ENCODE results near the gene CNOT11. TPM values are rescaled to one million over a fixed set of nuclear protein-coding genes. Genes with fewer than 3 reads are reported as not detected.

CNOT11 gene
- total and polyA plus RNA-seq, 2 of the 13 experiments (the other 11 are each of a cell fraction or from before 2014, with no cell fraction given), result 114 to 209 TPM

DNA sequence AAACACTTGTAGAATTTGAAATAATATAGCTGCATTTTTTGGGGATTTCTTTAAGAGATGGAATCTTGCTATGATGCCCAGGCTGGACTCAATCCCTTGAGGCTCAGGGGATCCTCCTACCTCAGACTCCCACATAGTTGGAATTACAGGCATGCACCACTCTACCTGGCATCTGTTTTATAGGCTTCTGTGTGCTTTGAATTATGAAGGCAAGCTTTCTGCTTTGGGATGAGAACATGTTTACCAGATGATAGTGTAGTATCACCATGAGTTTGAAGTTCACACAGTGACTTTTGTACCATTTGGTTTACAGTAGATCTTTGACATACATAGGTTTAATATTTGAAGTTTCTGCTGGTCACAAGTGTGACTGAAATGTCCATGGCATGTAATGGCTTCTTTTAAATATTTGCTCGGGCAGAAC lies 10.7 kb downstream of the CNOT11 start (continued):
- TF ChIP-seq, protein P1, sequence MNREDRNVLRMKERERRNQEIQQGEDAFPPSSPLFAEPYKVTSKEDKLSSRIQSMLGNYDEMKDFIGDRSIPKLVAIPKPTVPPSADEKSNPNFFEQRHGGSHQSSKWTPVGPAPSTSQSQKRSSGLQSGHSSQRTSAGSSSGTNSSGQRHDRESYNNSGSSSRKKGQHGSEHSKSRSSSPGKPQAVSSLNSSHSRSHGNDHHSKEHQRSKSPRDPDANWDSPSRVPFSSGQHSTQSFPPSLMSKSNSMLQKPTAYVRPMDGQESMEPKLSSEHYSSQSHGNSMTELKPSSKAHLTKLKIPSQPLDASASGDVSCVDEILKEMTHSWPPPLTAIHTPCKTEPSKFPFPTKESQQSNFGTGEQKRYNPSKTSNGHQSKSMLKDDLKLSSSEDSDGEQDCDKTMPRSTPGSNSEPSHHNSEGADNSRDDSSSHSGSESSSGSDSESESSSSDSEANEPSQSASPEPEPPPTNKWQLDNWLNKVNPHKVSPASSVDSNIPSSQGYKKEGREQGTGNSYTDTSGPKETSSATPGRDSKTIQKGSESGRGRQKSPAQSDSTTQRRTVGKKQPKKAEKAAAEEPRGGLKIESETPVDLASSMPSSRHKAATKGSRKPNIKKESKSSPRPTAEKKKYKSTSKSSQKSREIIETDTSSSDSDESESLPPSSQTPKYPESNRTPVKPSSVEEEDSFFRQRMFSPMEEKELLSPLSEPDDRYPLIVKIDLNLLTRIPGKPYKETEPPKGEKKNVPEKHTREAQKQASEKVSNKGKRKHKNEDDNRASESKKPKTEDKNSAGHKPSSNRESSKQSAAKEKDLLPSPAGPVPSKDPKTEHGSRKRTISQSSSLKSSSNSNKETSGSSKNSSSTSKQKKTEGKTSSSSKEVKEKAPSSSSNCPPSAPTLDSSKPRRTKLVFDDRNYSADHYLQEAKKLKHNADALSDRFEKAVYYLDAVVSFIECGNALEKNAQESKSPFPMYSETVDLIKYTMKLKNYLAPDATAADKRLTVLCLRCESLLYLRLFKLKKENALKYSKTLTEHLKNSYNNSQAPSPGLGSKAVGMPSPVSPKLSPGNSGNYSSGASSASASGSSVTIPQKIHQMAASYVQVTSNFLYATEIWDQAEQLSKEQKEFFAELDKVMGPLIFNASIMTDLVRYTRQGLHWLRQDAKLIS (CRISPR knock-in tag; IDR thresholded peaks at IDR 0.05), result no peak
- no peak for TF ChIP-seq EHMT2 (IDR thresholded peaks at IDR 0.05; ENCODE audit: borderline replicate concordance, low read depth, low read length)
- TF ChIP-seq, protein P2, sequence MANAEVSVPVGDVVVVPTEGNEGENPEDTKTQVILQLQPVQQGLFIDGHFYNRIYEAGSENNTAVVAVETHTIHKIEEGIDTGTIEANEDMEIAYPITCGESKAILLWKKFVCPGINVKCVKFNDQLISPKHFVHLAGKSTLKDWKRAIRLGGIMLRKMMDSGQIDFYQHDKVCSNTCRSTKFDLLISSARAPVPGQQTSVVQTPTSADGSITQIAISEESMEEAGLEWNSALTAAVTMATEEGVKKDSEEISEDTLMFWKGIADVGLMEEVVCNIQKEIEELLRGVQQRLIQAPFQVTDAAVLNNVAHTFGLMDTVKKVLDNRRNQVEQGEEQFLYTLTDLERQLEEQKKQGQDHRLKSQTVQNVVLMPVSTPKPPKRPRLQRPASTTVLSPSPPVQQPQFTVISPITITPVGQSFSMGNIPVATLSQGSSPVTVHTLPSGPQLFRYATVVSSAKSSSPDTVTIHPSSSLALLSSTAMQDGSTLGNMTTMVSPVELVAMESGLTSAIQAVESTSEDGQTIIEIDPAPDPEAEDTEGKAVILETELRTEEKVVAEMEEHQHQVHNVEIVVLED (CRISPR knock-in tag; IDR thresholded peaks at IDR 0.05; ENCODE audit: borderline replicate concordance), result no peak
- no peak for TF ChIP-seq HOXA9 (CRISPR knock-in tag; IDR thresholded peaks at IDR 0.05; ENCODE audit: borderline replicate concordance)
- peak; percentile 24; the same call in 1 of the 2 replicates for TF ChIP-seq NR2C2 (CRISPR knock-in tag; IDR thresholded peaks at IDR 0.05; ENCODE audit: borderline replicate concordance)
- TF ChIP-seq, protein P3, sequence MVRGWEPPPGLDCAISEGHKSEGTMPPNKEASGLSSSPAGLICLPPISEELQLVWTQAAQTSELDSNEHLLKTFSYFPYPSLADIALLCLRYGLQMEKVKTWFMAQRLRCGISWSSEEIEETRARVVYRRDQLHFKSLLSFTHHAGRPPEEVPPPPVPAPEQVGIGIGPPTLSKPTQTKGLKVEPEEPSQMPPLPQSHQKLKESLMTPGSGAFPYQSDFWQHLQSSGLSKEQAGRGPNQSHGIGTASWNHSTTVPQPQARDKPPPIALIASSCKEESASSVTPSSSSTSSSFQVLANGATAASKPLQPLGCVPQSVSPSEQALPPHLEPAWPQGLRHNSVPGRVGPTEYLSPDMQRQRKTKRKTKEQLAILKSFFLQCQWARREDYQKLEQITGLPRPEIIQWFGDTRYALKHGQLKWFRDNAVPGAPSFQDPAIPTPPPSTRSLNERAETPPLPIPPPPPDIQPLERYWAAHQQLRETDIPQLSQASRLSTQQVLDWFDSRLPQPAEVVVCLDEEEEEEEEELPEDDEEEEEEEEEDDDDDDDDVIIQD (CRISPR knock-in tag; IDR thresholded peaks at IDR 0.05; ENCODE audit: low read depth), result no peak; the same call in 1 of the 2 replicates
- TF ChIP-seq ZNF660 (CRISPR knock-in tag; IDR thresholded peaks at IDR 0.05; ENCODE audit: borderline replicate concordance, low read depth), result no peak
- TF ChIP-seq AHR (CRISPR knock-in tag; IDR thresholded peaks at IDR 0.05), result no peak
- TF ChIP-seq, protein P4, sequence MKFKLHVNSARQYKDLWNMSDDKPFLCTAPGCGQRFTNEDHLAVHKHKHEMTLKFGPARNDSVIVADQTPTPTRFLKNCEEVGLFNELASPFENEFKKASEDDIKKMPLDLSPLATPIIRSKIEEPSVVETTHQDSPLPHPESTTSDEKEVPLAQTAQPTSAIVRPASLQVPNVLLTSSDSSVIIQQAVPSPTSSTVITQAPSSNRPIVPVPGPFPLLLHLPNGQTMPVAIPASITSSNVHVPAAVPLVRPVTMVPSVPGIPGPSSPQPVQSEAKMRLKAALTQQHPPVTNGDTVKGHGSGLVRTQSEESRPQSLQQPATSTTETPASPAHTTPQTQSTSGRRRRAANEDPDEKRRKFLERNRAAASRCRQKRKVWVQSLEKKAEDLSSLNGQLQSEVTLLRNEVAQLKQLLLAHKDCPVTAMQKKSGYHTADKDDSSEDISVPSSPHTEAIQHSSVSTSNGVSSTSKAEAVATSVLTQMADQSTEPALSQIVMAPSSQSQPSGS (CRISPR knock-in tag; IDR thresholded peaks at IDR 0.05), result peak; percentile 53; the same call in 1 of the 2 replicates
- no peak for TF ChIP-seq GZF1 (CRISPR knock-in tag; IDR thresholded peaks at IDR 0.05)
- peak; percentile 77; the same call in 1 of the 2 replicates for TF ChIP-seq ZMYM3 (CRISPR knock-in tag; IDR thresholded peaks at IDR 0.05)
- TF ChIP-seq, protein P5, sequence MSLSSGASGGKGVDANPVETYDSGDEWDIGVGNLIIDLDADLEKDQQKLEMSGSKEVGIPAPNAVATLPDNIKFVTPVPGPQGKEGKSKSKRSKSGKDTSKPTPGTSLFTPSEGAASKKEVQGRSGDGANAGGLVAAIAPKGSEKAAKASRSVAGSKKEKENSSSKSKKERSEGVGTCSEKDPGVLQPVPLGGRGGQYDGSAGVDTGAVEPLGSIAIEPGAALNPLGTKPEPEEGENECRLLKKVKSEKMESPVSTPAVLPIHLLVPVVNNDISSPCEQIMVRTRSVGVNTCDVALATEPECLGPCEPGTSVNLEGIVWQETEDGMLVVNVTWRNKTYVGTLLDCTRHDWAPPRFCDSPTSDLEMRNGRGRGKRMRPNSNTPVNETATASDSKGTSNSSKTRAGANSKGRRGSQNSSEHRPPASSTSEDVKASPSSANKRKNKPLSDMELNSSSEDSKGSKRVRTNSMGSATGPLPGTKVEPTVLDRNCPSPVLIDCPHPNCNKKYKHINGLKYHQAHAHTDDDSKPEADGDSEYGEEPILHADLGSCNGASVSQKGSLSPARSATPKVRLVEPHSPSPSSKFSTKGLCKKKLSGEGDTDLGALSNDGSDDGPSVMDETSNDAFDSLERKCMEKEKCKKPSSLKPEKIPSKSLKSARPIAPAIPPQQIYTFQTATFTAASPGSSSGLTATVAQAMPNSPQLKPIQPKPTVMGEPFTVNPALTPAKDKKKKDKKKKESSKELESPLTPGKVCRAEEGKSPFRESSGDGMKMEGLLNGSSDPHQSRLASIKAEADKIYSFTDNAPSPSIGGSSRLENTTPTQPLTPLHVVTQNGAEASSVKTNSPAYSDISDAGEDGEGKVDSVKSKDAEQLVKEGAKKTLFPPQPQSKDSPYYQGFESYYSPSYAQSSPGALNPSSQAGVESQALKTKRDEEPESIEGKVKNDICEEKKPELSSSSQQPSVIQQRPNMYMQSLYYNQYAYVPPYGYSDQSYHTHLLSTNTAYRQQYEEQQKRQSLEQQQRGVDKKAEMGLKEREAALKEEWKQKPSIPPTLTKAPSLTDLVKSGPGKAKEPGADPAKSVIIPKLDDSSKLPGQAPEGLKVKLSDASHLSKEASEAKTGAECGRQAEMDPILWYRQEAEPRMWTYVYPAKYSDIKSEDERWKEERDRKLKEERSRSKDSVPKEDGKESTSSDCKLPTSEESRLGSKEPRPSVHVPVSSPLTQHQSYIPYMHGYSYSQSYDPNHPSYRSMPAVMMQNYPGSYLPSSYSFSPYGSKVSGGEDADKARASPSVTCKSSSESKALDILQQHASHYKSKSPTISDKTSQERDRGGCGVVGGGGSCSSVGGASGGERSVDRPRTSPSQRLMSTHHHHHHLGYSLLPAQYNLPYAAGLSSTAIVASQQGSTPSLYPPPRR (CRISPR knock-in tag; IDR thresholded peaks at IDR 0.05; ENCODE audit: borderline replicate concordance), result 0 out of 2 replicates have a peak, but pooled peaks have one; percentile 61
- no peak for TF ChIP-seq FOXP1 (IDR thresholded peaks at IDR 0.05)
- peak; percentile 74 for TF ChIP-seq FOXP1 (CRISPR knock-in tag; IDR thresholded peaks at IDR 0.05)
- TF ChIP-seq CEBPG (CRISPR knock-in tag; IDR thresholded peaks at IDR 0.05), result 0 out of 2 replicates have a peak, but pooled peaks have one; percentile 24
- TF ChIP-seq, protein P6, sequence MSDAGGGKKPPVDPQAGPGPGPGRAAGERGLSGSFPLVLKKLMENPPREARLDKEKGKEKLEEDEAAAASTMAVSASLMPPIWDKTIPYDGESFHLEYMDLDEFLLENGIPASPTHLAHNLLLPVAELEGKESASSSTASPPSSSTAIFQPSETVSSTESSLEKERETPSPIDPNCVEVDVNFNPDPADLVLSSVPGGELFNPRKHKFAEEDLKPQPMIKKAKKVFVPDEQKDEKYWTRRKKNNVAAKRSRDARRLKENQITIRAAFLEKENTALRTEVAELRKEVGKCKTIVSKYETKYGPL (CRISPR knock-in tag; IDR thresholded peaks at IDR 0.05), result no peak

All from HepG2 (cell line).